HG03354 (cell line): ENCODE measurements around the gene RNF169.

Experiments used
- ATAC-seq: cut with Tn5 transposase; IDR thresholded peaks from one replicate; pipeline ENCODE4 v1.9.1; 2021; ENCODE audit warnings: mild to moderate bottlenecking; ENCODE audit not compliant: unreplicated experiment, poor library complexity, severe bottlenecking

Gene RNF169

DNA sequence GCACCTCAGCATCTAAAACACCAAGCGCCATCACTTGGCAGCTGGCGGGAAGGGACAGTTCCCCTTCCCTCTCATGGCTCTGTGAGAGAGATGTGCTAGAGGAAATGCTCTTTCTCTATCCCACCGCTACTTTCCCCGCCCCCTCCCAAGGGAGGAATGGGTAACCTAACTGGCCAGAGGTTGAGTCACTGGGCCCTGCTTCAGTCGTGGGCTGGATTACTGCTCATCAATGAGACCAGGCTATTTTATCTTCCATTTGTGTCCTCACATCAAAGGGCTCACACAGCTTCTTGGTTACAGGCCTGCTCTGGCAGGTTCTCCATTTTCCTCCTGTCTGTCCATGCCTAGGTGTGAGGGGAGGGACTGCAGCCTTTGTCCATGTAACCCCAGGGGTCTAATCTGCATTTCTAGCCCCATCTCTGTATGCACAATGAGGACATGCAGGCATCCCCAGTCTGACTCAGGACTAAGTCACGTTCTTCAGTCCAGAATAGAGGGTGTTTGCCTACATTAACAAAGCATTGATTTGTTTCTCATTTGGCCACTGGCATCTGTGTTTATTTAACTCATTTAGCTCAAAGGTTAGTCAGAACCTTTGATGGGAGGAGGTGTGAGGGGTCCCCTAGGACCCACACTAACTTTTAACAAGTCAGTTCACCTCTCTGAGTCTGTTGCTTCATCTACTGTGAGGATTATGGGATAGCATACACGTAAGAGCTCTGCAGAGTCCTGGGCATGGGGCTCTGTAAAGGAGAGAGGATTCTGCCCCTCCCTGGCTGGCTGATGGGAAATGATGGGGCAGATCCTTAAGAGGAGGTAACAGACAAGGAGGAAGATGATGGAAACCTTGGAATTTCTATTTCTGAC, 101.1 kb downstream of the RNF169 start:
- ATAC-seq, result no peak

DNA sequence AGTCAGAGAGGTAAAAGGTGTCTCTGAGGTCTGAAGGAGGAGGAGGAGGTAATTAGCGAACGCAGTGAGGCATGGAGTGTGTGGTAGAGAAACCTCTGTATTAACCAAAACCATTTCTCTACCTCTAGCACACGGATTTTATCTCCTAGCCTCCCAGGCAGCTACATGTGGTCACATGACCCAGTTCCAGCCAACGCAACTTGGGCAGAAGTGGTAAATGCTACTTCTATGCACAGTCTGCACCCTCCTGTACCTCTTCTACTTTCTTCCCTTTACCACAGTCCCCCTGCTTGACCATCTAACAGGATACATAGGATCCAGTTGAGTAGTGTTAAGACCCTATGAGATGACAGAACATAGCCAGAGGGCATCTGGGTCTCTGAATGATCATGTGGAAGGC, 104.6 kb downstream of the RNF169 start:
- ATAC-seq, result no peak

DNA sequence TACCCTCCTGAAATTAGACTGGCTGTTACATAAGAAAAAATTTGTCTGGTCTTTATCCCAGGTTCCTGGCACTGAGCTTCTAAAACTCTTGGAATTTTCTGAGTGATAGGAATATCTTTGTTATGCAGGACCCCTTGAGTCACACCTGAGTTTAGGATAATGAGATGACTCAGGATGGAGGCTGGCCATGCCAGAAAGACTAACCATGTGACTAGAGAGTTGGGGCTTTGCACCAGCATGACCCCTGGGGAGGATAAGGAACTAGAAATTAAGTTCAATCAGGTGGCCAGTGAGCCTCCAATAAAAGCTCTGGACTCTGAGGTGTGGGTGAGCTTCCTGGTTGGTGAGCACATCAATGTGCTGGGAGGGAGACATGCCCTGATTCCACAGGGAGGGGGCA, 112.1 kb downstream of the RNF169 start:
- ATAC-seq, result no peak

DNA sequence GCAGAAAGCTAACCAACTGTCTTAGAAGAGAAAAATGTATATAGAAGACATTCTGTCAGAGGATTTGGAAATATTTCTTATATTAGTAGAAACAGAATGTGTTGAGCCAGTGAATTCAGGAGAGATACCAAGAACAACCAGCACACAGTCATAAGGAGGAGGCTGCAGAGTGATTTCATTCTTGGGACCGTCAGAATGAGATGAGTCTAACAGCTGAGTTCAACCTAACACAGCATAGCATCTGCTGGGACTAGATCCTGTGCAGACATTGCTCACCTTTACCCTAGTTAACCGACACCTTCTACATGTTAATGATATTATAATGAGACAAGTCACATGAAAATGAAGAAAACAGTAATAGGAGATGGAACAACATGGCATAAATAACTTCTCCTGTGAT, 114.8 kb downstream of the RNF169 start:
- ATAC-seq, result no peak

DNA sequence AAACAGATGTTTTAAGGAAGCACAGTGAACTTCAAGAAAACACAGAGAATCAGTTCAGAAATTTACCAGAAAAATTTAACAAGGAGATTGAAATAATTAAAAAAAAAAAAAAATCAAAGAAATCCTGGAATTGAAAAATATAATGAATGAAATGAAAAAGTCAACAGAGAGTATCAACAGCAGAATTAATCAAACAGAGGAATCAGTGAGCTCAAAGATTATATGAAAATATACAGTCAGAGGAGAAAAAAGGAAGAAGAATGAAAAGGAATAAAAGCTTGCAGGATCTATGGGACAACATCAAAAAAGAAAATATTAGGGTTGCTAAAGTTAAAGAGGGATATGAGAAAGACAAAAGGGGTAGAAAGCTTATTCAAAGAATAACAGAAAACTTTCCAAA, 117.9 kb downstream of the RNF169 start:
- ATAC-seq, result no peak

DNA sequence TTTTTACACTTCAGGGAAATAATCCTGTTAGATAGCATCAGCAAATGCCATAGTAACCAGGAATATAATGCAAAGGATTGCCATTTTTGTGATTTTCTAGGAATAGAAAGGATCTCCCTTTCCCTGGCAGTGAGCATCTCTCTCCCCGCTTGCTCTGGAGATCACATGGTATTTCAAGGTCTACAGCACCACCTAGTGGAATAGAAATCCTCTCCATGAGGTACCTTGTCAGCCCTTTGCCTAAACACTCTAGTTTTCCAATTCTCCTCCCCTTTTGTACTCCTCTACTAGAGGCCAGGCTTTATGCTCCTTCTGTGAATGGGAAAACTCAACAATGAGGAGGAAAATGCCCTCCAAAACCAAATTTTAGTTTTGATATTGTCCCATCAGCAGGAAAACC, 121.8 kb downstream of the RNF169 start:
- ATAC-seq, result no peak

DNA sequence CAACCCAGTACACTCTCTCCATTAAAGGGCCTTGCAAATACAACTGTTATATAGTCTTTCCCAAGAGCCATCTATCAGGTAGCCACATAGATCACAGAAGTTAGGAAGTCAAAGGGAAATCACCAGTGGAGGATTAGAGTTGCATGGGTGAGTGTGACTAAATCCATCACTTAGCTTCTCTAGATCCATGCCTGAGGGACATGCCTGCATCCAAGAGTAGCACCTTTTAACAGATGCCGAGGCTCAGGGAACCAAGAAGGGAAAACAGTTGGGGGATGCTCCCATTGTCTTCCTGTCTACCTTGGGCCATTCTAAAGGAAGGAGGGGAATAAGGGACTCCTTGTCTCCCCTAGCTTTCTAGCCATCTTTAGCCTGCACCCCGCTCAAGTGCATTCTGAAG, 122.4 kb downstream of the RNF169 start:
- ATAC-seq, result no peak

DNA sequence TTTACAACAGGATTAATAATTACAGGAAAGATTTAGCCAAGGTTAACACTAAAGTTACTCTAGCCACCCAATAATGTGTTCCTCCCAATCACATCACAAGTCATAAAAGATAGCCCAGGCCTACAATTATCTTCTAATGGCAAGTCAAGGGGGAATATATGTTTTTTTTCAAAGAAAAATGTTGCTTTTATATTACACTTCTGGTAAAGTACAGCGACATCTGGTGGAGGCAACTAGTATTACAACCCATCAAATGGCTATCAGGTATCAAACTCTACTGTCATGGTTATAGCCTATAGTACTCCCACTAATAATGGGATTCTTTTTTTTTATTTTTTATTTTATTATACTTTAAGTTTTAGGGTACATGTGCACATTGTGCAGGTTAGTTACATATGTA, 128.5 kb downstream of the RNF169 start:
- ATAC-seq, result no peak
